Esophagus muscularis mucosa (tissue), 3 donors: Measurements from ENCODE around the gene POLR3G.

Source experiments
- POLR2A ChIP-seq: fragments of 450-650 bp; IDR thresholded peaks from one replicate; pipeline ENCODE4 v1.6.1; 2017; ENCODE audit warnings: antibody characterized with exemption, moderate library complexity, mild to moderate bottlenecking, low read depth
- POLR2AphosphoS5 ChIP-seq, 2 donors: sonication (generic); formaldehyde crosslinking; IDR thresholded peaks; one replicate each; pipeline ENCODE4 v1.6.1; 2017; ENCODE audit warnings: antibody characterized with exemption in 2 of 2
- TF ChIP-seq, protein P1 (sequence below), 3 experiments: fragments of 200-600 bp in 2 of 3; fragments of 450-650 bp in 1 of 3; sonication (generic) in 2 of 3; IDR thresholded peaks; one replicate each; pipeline ENCODE4 v1.5.1; 2017 to 2019; ENCODE audit warnings: antibody characterized with exemption in 3 of 3, mild to moderate bottlenecking in 2 of 3, moderate library complexity in 1 of 3

DNA sequence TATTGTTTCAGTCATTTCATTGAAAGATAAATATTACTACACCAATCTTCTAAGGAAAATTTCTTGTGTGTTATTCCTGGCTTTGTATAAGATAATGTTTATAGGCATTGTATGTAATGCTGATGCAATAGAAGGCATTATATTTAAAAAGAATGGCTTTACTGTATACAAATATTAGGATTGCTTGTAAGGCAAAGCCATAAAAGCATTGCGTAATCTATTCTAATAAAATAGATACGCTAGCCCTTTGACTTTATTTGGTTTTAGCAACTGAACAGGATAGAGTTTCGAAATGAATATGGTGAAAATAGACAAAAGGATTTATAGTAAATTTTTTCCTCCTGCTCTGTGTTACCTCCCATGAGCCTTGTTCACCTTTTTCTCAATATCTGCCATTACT, 60.3 kb downstream of the POLR3G start:
- TF ChIP-seq, protein P1, sequence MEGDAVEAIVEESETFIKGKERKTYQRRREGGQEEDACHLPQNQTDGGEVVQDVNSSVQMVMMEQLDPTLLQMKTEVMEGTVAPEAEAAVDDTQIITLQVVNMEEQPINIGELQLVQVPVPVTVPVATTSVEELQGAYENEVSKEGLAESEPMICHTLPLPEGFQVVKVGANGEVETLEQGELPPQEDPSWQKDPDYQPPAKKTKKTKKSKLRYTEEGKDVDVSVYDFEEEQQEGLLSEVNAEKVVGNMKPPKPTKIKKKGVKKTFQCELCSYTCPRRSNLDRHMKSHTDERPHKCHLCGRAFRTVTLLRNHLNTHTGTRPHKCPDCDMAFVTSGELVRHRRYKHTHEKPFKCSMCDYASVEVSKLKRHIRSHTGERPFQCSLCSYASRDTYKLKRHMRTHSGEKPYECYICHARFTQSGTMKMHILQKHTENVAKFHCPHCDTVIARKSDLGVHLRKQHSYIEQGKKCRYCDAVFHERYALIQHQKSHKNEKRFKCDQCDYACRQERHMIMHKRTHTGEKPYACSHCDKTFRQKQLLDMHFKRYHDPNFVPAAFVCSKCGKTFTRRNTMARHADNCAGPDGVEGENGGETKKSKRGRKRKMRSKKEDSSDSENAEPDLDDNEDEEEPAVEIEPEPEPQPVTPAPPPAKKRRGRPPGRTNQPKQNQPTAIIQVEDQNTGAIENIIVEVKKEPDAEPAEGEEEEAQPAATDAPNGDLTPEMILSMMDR (IDR thresholded peaks at IDR 0.05) = no peak
- TF ChIP-seq POLR2A (no peak), POLR2AphosphoS5 (IDR thresholded peaks at IDR 0.05) (no peak)
